B cell (primary cell): Measurements from ENCODE around the gene CMTM8. TPM values are rescaled to one million over a fixed set of nuclear protein-coding genes. Genes with fewer than 3 reads are reported as not detected.
A peak's percentile ranks its signal among the peaks of the same experiment; 100 is the strongest.

Source experiments
- ATAC-seq: fragments of 200-7000 bp; cut with Tn5 transposase; one replicate; pipeline ENCODE4 v1.10.0; 2021; ENCODE audit warnings: low read depth, mild to moderate bottlenecking, moderate number of reproducible peaks, moderate library complexity
- CTCF ChIA-PET: fragments of 350-600 bp; sonication (Branson Sonifier 250); formaldehyde crosslinking; loops from one replicate; lab custom pipeline; 2021; ENCODE audit warnings: antibody characterized with exemption, inconsistent platforms; lab: Charles Lee
- POLR2A ChIA-PET: fragments of 350-600 bp; sonication (Branson Sonifier 250); formaldehyde crosslinking; loops from one replicate; lab custom pipeline; 2021; ENCODE audit warnings: antibody characterized with exemption; lab: Charles Lee
- DNase-seq: peaks from one replicate; pipeline ENCODE4 v3.0.0; 2013
- H2AFZ ChIP-seq: 2 replicates; pipeline ENCODE4 v1.6.1; 2012; ENCODE audit warnings: mild to moderate bottlenecking, low read depth, low read length; ENCODE audit not compliant: insufficient read depth, poor library complexity, severe bottlenecking
- H3K27ac ChIP-seq, 2 donors: 1 replicate in 1 of 2; 2 replicates in 1 of 2; pipeline ENCODE4 v1.5.1; 2012 to 2013; ENCODE audit warnings: low read length in 2 of 2, mild to moderate bottlenecking in 2 of 2, moderate library complexity in 1 of 2
- H3K27me3 ChIP-seq, 4 experiments: fragments of 200-600 bp in 1 of 4; sonication (generic) in 1 of 4; replicated peaks in 1 of 4; 1 replicate in 2 of 4; 2 replicates in 2 of 4; pipeline versions ENCODE4 v1.6.1 to v1.7.0; 2013 to 2016; ENCODE audit warnings: low read length in 3 of 4, mild to moderate bottlenecking in 2 of 4, mixed read lengths in 1 of 4, moderate library complexity in 1 of 4; ENCODE audit not compliant: insufficient read depth in 4 of 4, control insufficient read depth in 3 of 4; ENCODE audit errors: control extremely low read depth in 1 of 4
- H3K36me3 ChIP-seq, 2 experiments: replicated peaks in 1 of 2; 1 replicate in 1 of 2; 2 replicates in 1 of 2; pipeline versions ENCODE4 v1.6.1 to v1.7.1; 2013; ENCODE audit warnings: low read length in 1 of 2; ENCODE audit not compliant: insufficient read depth in 2 of 2, control insufficient read depth in 1 of 2; ENCODE audit errors: control extremely low read depth in 1 of 2, extremely low read depth in 1 of 2
- H3K4me1 ChIP-seq, 2 donors: fragments of 200-600 bp in 1 of 2; sonication (generic) in 1 of 2; 1 replicate in 1 of 2; 2 replicates in 1 of 2; pipeline versions ENCODE4 v1.5.1 to v1.6.1; 2013 to 2017; ENCODE audit warnings: low read length in 2 of 2; ENCODE audit not compliant: control insufficient read depth in 2 of 2, insufficient read depth in 2 of 2
- H3K4me2 ChIP-seq: replicated peaks from 2 replicates; pipeline ENCODE3; 2012; ENCODE audit warnings: mild to moderate bottlenecking, low read depth, low read length; ENCODE audit not compliant: poor library complexity, severe bottlenecking
- H3K4me3 ChIP-seq, 5 experiments: fragments of 200-600 bp in 1 of 5; sonication (generic) in 1 of 5; 1 replicate in 3 of 5; 2 replicates in 2 of 5; pipeline versions ENCODE4 v1.5.1 to v1.7.0; 2011 to 2016; ENCODE audit warnings: low read length in 4 of 5, mild to moderate bottlenecking in 4 of 5, low read depth in 2 of 5, control low read depth in 1 of 5, moderate library complexity in 1 of 5; ENCODE audit not compliant: insufficient read depth in 1 of 5; ENCODE audit errors: control extremely low read depth in 1 of 5, extremely low read depth in 1 of 5
- H3K79me2 ChIP-seq: fragments of 200-600 bp; sonication (generic); one replicate; pipeline ENCODE4 v1.6.0; 2016; ENCODE audit warnings: low read length; ENCODE audit not compliant: control insufficient read depth, insufficient read depth
- H3K9ac ChIP-seq: fragments of 200-600 bp; sonication (generic); 2 replicates; pipeline ENCODE4 v1.6.1; 2017; ENCODE audit warnings: mild to moderate bottlenecking, low read length, moderate library complexity
- H3K9me3 ChIP-seq, 3 donors: one replicate each; pipeline versions ENCODE4 v1.6.1 to v1.7.1; 2013; ENCODE audit warnings: low read length in 2 of 3; ENCODE audit not compliant: control insufficient read depth in 2 of 3, insufficient read depth in 1 of 3; ENCODE audit errors: control extremely low read depth in 1 of 3
- H4K20me1 ChIP-seq: 2 replicates; pipeline ENCODE4 v1.6.0; 2012; ENCODE audit warnings: mild to moderate bottlenecking, low read length; ENCODE audit not compliant: insufficient read depth, control insufficient read depth, poor library complexity, severe bottlenecking
- H3K27ac Mint-ChIP-seq: one replicate; pipeline ENCODE4 v1.8.0; 2021; ENCODE audit warnings: mixed read lengths
- H3K27me3 Mint-ChIP-seq: one replicate; pipeline ENCODE4 v1.8.0; 2021; ENCODE audit warnings: mixed read lengths
- H3K4me1 Mint-ChIP-seq: one replicate; pipeline ENCODE4 v1.8.0; 2021; ENCODE audit warnings: mixed read lengths
- H3K4me3 Mint-ChIP-seq: one replicate; pipeline ENCODE4 v1.8.0; 2021; ENCODE audit warnings: mixed read lengths
- H3K9me3 Mint-ChIP-seq: one replicate; pipeline ENCODE4 v1.8.0; 2022; ENCODE audit warnings: mixed read lengths; ENCODE audit not compliant: insufficient read depth
- EZH2 ChIP-seq: IDR thresholded peaks from 2 replicates; pipeline ENCODE4 v1.6.1; 2012; ENCODE audit warnings: borderline replicate concordance, low read depth, mild to moderate bottlenecking, moderate library complexity, low read length; ENCODE audit not compliant: insufficient read depth, poor library complexity, severe bottlenecking
- WGBS: methylation state at CpG from one replicate; pipeline ENCODE4 v1.1.5; 2013; ENCODE audit warnings: missing lambda C conversion rate; ENCODE audit not compliant: insufficient coverage; 5-methylcytosine and 5-hydroxymethylcytosine counted together
- intact Hi-C: fragments of 100-400 bp; cut with micrococcal nuclease; formaldehyde crosslinking; loops from one replicate; pipeline ENCODE4 v1.10.0; 2022
- polyA plus RNA-seq: library from polyadenylated mRNA; depleted of rRNA; stranded (reverse); fragments of >200 nt; gene quantifications from 2 replicates; pipeline ENCODE4 v1.2.3, GENCODE V29; 2012
- total RNA-seq, 2 donors: library from RNA; stranded (reverse); fragments of 120-200 nt in 1 of 2; gene quantifications; 1 replicate in 1 of 2; 2 replicates in 1 of 2; pipeline versions ENCODE4 v1.2.3 to v1.2.4, GENCODE V29; 2013 to 2022
- TF ChIP-seq, protein P1 (sequence below): fragments of 200-600 bp; IDR thresholded peaks from one replicate; pipeline ENCODE4 v1.8.0; 2022; ENCODE audit warnings: antibody characterized with exemption, mild to moderate bottlenecking

CMTM8 gene
- total and polyA plus RNA-seq, 2 donors (not counting 1 experiment from before 2014, with no cell fraction given) = 0.25 to 0.28 TPM

DNA sequence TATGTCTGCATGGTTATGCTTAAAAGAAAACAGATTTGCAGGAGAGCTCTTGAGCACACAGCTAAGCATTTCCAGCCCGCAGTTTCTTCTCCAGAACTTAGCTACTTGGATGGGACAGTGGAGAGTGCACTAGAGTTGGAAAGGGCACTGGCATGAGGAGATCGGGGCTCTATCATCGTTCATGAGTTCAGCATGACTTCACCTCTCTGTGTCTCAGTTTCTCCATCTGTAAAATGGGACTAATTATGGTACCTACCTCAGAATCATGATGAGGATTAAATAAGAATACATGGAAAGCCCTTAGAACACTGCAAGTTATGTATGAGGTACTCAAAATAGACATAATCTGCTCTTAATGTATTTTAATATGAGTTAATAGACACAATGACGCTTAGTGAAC lies 69.9 kb downstream of the CMTM8 start:
- ATAC-seq = no peak
- ChIA-PET POLR2A (no interaction called here), CTCF (interaction anchor here (1.0 to 2.1 kb wide), 2 partner anchors 11 to 17 kb away, joined by 3 to 7 read pairs; no protein-coding TSS in a partner anchor)
- H3K4me3 ChIP-seq = no peak overlapping the region
- H3K9me3 ChIP-seq = no peaks in the 10 kb centered on the region
- H3K4me3 Mint-ChIP-seq = no peak overlapping the region
- H3K27me3 ChIP-seq = no peaks in the 10 kb centered on the region
- no peaks in the 10 kb centered on the region for H4K20me1 ChIP-seq
- H3K4me1 ChIP-seq = peaks cover 0 to 5% of the 10 kb centered on the region in 2 donors
- no peaks in the 10 kb centered on the region for H3K79me2 ChIP-seq
- 100% methylated on average over 1 of the region's 4 CpGs for WGBS
- intact Hi-C loops = no loop called here
- no peak overlapping the region for H3K27ac Mint-ChIP-seq
- H3K4me2 ChIP-seq = no peak overlapping the region
- H2AFZ ChIP-seq = no peak overlapping the region
- no peak overlapping the region for H3K27ac ChIP-seq
- no peak for TF ChIP-seq EZH2
- TF ChIP-seq, protein P1, sequence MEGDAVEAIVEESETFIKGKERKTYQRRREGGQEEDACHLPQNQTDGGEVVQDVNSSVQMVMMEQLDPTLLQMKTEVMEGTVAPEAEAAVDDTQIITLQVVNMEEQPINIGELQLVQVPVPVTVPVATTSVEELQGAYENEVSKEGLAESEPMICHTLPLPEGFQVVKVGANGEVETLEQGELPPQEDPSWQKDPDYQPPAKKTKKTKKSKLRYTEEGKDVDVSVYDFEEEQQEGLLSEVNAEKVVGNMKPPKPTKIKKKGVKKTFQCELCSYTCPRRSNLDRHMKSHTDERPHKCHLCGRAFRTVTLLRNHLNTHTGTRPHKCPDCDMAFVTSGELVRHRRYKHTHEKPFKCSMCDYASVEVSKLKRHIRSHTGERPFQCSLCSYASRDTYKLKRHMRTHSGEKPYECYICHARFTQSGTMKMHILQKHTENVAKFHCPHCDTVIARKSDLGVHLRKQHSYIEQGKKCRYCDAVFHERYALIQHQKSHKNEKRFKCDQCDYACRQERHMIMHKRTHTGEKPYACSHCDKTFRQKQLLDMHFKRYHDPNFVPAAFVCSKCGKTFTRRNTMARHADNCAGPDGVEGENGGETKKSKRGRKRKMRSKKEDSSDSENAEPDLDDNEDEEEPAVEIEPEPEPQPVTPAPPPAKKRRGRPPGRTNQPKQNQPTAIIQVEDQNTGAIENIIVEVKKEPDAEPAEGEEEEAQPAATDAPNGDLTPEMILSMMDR = no peak
- no peak for DNase-seq
- H3K9me3 Mint-ChIP-seq = no peaks in the 10 kb centered on the region
- peaks cover 7% of the 10 kb centered on the region for H3K4me1 Mint-ChIP-seq
- no peaks in the 10 kb centered on the region for H3K36me3 ChIP-seq
- H3K9ac ChIP-seq = no peak overlapping the region
- peaks cover 15% of the 10 kb centered on the region for H3K27me3 Mint-ChIP-seq

DNA sequence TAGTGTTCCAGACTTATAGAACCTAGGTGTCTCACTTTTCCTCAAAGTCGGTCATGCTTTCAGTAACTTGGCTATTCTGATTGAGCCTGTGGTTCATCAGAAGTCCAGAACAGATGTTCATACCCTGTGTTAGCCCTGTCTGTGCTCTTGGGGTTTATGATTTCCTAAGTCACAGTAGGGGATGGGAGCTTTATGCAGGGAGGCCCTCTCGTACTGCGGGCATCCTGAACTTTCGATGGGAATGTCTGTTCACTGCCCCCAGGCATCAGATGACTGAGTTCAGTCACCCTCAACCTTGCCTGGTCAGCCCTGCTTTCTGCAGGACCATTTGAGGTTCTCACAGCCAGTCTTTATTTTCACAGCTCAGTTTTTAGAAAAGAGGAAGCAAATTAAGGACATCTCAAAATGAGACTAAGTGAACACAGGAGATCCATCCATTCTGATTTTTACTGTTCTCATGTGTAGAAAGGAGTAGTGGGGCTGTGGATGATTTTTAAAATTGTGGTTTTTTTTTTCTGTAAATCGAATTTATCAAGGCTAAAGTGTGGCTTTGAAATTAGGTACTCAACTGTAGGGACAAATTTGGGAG lies 71.3 kb downstream of the CMTM8 start:
- Histone ChIP-seq H3K9ac (no peak overlapping the region), H3K9me3 (no peaks in the 10 kb centered on the region), H3K4me1 (peaks cover 0 to 5% of the 10 kb centered on the region in 2 donors), H3K27ac (no peak overlapping the region), H3K4me3 (no peak overlapping the region), H3K4me2 (no peak overlapping the region), H3K79me2 (no peaks in the 10 kb centered on the region), H2AFZ (no peak overlapping the region), H3K27me3 (no peaks in the 10 kb centered on the region), H3K36me3 (no peaks in the 10 kb centered on the region), H4K20me1 (no peaks in the 10 kb centered on the region)
- DNase-seq = peak; percentile 12
- ChIA-PET CTCF (interaction anchor here (1.3 to 1.5 kb wide), 2 partner anchors 14 to 158 kb away, joined by 3 to 6 read pairs; no protein-coding TSS in a partner anchor), POLR2A (interaction anchor here (0.9 kb wide), 1 partner anchor 14 kb away, joined by 3 read pairs; no protein-coding TSS in a partner anchor)
- ATAC-seq = no peak
- Mint-ChIP-seq H3K27ac (no peak overlapping the region), H3K27me3 (peaks cover 17% of the 10 kb centered on the region), H3K4me3 (no peak overlapping the region), H3K9me3 (no peaks in the 10 kb centered on the region), H3K4me1 (peaks cover 6% of the 10 kb centered on the region)
- WGBS = 38% methylated on average over 5 of the region's 5 CpGs
- TF ChIP-seq, protein P1 = no peak
- TF ChIP-seq EZH2 = no peak
- intact Hi-C loops = no loop called here
